ENCODE results near the gene INTS11. TPM values are rescaled to one million over a fixed set of nuclear protein-coding genes. Genes with fewer than 3 reads are reported as not detected.
A peak's percentile ranks its signal among the peaks of the same experiment; 100 is the strongest.

The INTS11 gene
- total and polyA plus RNA-seq, 2 of the 13 experiments (the other 11 are each of a cell fraction or from before 2014, with no cell fraction given): 52.8 to 94.8 TPM

GRCh38 chr1:1281533-1282321 lies 42.7 kb downstream of the INTS11 start (continued):
- TF ChIP-seq SIX1 (CRISPR knock-in tag; IDR thresholded peaks at IDR 0.05; ENCODE audit: borderline replicate concordance): no peak
- no peak for TF ChIP-seq NFIB (CRISPR knock-in tag; IDR thresholded peaks at IDR 0.05; ENCODE audit: borderline replicate concordance)
- no peak for TF ChIP-seq KLF11 (CRISPR knock-in tag; IDR thresholded peaks at IDR 0.05)
- no peak for TF ChIP-seq REXO4 (CRISPR knock-in tag; IDR thresholded peaks at IDR 0.05; ENCODE audit: borderline replicate concordance)
- no peak for TF ChIP-seq BATF2 (CRISPR knock-in tag; IDR thresholded peaks at IDR 0.05)
- no peak for TF ChIP-seq TRAFD1 (CRISPR knock-in tag; IDR thresholded peaks at IDR 0.05; ENCODE audit: borderline replicate concordance)
- TF ChIP-seq GZF1 (CRISPR knock-in tag; IDR thresholded peaks at IDR 0.05): no peak
- no peak for TF ChIP-seq FOXM1 (CRISPR knock-in tag; IDR thresholded peaks at IDR 0.05)
- TF ChIP-seq ZNF280D (CRISPR knock-in tag; IDR thresholded peaks at IDR 0.05): no peak
- peak; percentile 22 for TF ChIP-seq XRCC5 (optimal IDR thresholded peaks at IDR 0.05; ENCODE audit: low read length)
- no peak for TF ChIP-seq WIZ (CRISPR knock-in tag; IDR thresholded peaks at IDR 0.05)
- peak; percentile 50 for TF ChIP-seq HNRNPLL (IDR thresholded peaks at IDR 0.05; ENCODE audit: low read depth, low read length, poor library complexity, severe bottlenecking)
- TF ChIP-seq ZFP36L1 (CRISPR knock-in tag; IDR thresholded peaks at IDR 0.05): no peak
- peak; percentile 69 for TF ChIP-seq ZBTB37 (CRISPR knock-in tag; IDR thresholded peaks at IDR 0.05)
- peak; percentile 81; the same call in 1 of the 2 replicates for TF ChIP-seq ZNF564 (CRISPR knock-in tag; IDR thresholded peaks at IDR 0.05)
- TF ChIP-seq KDM6A (CRISPR knock-in tag; IDR thresholded peaks at IDR 0.05; ENCODE audit: low read depth): peak; percentile 78
- TF ChIP-seq NR1H2 (CRISPR knock-in tag; IDR thresholded peaks at IDR 0.05; ENCODE audit: borderline replicate concordance, low read depth): no peak
- TF ChIP-seq SAFB2 (CRISPR knock-in tag; IDR thresholded peaks at IDR 0.05; ENCODE audit: borderline replicate concordance, low read depth): no peak; the same call in 1 of the 2 replicates
- TF ChIP-seq GABPA (IDR thresholded peaks at IDR 0.05; ENCODE audit: low read depth, low read length): no peak
- no peak for TF ChIP-seq GABPA (CRISPR knock-in tag; IDR thresholded peaks at IDR 0.05; ENCODE audit: low read depth)
- no peak for TF ChIP-seq ZNF451 (CRISPR knock-in tag; IDR thresholded peaks at IDR 0.05)
- TF ChIP-seq ARID2 (CRISPR knock-in tag; IDR thresholded peaks at IDR 0.05; ENCODE audit: borderline replicate concordance): peak; percentile 71; the same call in 1 of the 2 replicates
- peak; percentile 60 for TF ChIP-seq CREB1 (IDR thresholded peaks at IDR 0.05)
- TF ChIP-seq CREB1 (CRISPR knock-in tag; IDR thresholded peaks at IDR 0.05): peak; percentile 59
- no peak for TF ChIP-seq ZNF460 (CRISPR knock-in tag; IDR thresholded peaks at IDR 0.05; ENCODE audit: borderline replicate concordance)
